Ovary (tissue), 3 donors: ENCODE data around the gene LENG8.
"Not testable (repeated sequence)": the region's sequence is repeated elsewhere in the genome, so short reads cannot be mapped to it uniquely, and the experiment has no call there.

Experiments used
- EP300 ChIP-seq: sonication (generic); formaldehyde crosslinking; IDR thresholded peaks from one replicate; pipeline ENCODE4 v1.6.1; 2017; ENCODE audit warnings: antibody characterized with exemption
- POLR2A ChIP-seq: fragments of 450-650 bp; IDR thresholded peaks from one replicate; pipeline ENCODE4 v1.6.1; 2017; ENCODE audit warnings: antibody characterized with exemption, mild to moderate bottlenecking, moderate library complexity
- TF ChIP-seq, protein P1 (sequence below), 3 donors: fragments of 450-650 bp in 2 of 3; fragments of 200-600 bp in 1 of 3; IDR thresholded peaks; one replicate each; pipeline versions ENCODE4 v1.5.1 to v1.8.0; 2016 to 2022; ENCODE audit warnings: antibody characterized with exemption in 3 of 3, mild to moderate bottlenecking in 1 of 3
- donor health status: DM: no; HTN: no; CAD: no.

DNA sequence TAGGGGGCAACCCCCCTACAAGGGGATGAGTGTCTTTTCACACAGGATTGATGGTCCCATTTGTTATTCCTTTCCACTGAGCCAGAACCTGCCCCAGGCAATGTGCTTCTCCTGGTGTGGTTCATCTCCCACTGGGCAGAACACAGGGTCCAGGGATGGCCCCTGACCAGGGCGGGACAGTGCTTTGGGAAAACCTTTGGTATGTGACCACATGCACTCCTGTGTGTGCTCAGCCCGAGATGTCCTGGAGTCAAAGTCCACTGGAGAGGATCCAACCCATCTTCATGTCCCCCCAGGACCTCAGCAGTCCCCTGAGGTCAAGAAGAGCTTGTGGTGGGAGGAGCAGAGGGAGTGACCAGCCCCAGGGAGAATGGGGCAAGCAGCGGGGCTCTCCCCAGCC lies 59.5 kb downstream of the LENG8 start:
- TF ChIP-seq, protein P1, sequence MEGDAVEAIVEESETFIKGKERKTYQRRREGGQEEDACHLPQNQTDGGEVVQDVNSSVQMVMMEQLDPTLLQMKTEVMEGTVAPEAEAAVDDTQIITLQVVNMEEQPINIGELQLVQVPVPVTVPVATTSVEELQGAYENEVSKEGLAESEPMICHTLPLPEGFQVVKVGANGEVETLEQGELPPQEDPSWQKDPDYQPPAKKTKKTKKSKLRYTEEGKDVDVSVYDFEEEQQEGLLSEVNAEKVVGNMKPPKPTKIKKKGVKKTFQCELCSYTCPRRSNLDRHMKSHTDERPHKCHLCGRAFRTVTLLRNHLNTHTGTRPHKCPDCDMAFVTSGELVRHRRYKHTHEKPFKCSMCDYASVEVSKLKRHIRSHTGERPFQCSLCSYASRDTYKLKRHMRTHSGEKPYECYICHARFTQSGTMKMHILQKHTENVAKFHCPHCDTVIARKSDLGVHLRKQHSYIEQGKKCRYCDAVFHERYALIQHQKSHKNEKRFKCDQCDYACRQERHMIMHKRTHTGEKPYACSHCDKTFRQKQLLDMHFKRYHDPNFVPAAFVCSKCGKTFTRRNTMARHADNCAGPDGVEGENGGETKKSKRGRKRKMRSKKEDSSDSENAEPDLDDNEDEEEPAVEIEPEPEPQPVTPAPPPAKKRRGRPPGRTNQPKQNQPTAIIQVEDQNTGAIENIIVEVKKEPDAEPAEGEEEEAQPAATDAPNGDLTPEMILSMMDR (IDR thresholded peaks at IDR 0.05): not testable (repeated sequence)
- TF ChIP-seq POLR2A, EP300: not testable (repeated sequence)
